Mesenchymal stem cell (in vitro differentiated cells and primary cell): ENCODE measurements around the gene KIF26A.

Source experiments
- DNase-seq: peaks from one replicate; pipeline ENCODE4 v3.0.0-alpha.2; 2013
- H2AFZ ChIP-seq: one replicate; pipeline ENCODE4 v1.6.1; 2013; ENCODE audit warnings: low read depth, mild to moderate bottlenecking, control low read depth, inconsistent platforms, low read length, moderate library complexity
- H2AK5ac ChIP-seq: 2 replicates; pipeline ENCODE4 v1.6.1; 2013; ENCODE audit warnings: low read length, moderate library complexity, mild to moderate bottlenecking, inconsistent platforms; ENCODE audit not compliant: severe bottlenecking
- H2BK120ac ChIP-seq: one replicate; pipeline ENCODE4 v1.6.1; 2013; ENCODE audit warnings: low read depth, mild to moderate bottlenecking, inconsistent platforms, low read length, moderate library complexity
- H2BK12ac ChIP-seq, 2 experiments: one replicate each; pipeline ENCODE4 v1.6.1; 2013; ENCODE audit warnings: inconsistent platforms in 2 of 2, low read length in 2 of 2, mild to moderate bottlenecking in 2 of 2, moderate library complexity in 2 of 2, control low read depth in 1 of 2
- H2BK15ac ChIP-seq: one replicate; pipeline ENCODE4 v1.6.1; 2013; ENCODE audit warnings: mild to moderate bottlenecking, low read depth, inconsistent platforms; ENCODE audit not compliant: poor library complexity, severe bottlenecking
- H2BK5ac ChIP-seq: 2 replicates; pipeline ENCODE4 v1.6.1; 2013; ENCODE audit warnings: low read depth, mild to moderate bottlenecking, low read length, control low read depth, inconsistent platforms; ENCODE audit not compliant: poor library complexity, severe bottlenecking
- H3K14ac ChIP-seq, 2 experiments: one replicate each; pipeline ENCODE4 v1.6.1; 2013; ENCODE audit warnings: inconsistent platforms in 2 of 2, low read length in 2 of 2, control low read depth in 1 of 2, mild to moderate bottlenecking in 1 of 2, moderate library complexity in 1 of 2
- H3K18ac ChIP-seq, 2 experiments: one replicate each; pipeline ENCODE4 v1.6.1; 2013; ENCODE audit warnings: inconsistent platforms in 2 of 2, low read length in 2 of 2, control low read depth in 1 of 2, low read depth in 1 of 2, mild to moderate bottlenecking in 1 of 2
- H3K23ac ChIP-seq, 2 experiments: one replicate each; pipeline ENCODE4 v1.6.1; 2013; ENCODE audit warnings: inconsistent platforms in 2 of 2, low read length in 2 of 2, mild to moderate bottlenecking in 2 of 2, moderate library complexity in 2 of 2, control low read depth in 1 of 2
- H3K27ac ChIP-seq: 2 replicates; pipeline ENCODE4 v1.5.1; 2013; ENCODE audit warnings: mild to moderate bottlenecking, moderate library complexity, low read length, control low read depth, inconsistent platforms; ENCODE audit not compliant: poor library complexity, severe bottlenecking
- H3K27me3 ChIP-seq, 2 experiments: 2 replicates each; pipeline versions ENCODE4 v1.6.1 to v1.7.0; 2013; ENCODE audit warnings: low read length in 2 of 2, mild to moderate bottlenecking in 2 of 2, moderate library complexity in 2 of 2, control low read depth in 1 of 2, inconsistent platforms in 1 of 2; ENCODE audit not compliant: control insufficient read depth in 1 of 2, insufficient read depth in 1 of 2
- H3K36me3 ChIP-seq, 2 experiments: 2 replicates each; pipeline versions ENCODE4 v1.6.1 to v1.7.0; 2013; ENCODE audit warnings: low read length in 2 of 2, control low read depth in 1 of 2, inconsistent platforms in 1 of 2, low read depth in 1 of 2, mild to moderate bottlenecking in 1 of 2; ENCODE audit not compliant: insufficient read depth in 2 of 2, control insufficient read depth in 1 of 2
- H3K4ac ChIP-seq, 2 experiments: one replicate each; pipeline ENCODE4 v1.6.1; 2013; ENCODE audit warnings: inconsistent platforms in 2 of 2, low read length in 2 of 2, mild to moderate bottlenecking in 2 of 2, moderate library complexity in 2 of 2, control low read depth in 1 of 2, low read depth in 1 of 2
- H3K4me1 ChIP-seq: 2 replicates; pipeline ENCODE4 v1.6.1; 2013; ENCODE audit warnings: low read depth, low read length, control low read depth; ENCODE audit not compliant: control insufficient read depth, insufficient read depth
- H3K4me2 ChIP-seq: 2 replicates; pipeline ENCODE4 v1.6.1; 2013; ENCODE audit warnings: low read length, mild to moderate bottlenecking, inconsistent platforms; ENCODE audit not compliant: poor library complexity, severe bottlenecking
- H3K4me3 ChIP-seq, 2 experiments: 2 replicates each; pipeline versions ENCODE4 v1.5.1 to v1.7.0; 2013; ENCODE audit warnings: low read length in 2 of 2, mild to moderate bottlenecking in 2 of 2, control low read depth in 1 of 2, low read depth in 1 of 2; ENCODE audit not compliant: insufficient read depth in 1 of 2
- H3K79me1 ChIP-seq: replicated peaks from 2 replicates; pipeline ENCODE4 v1.6.1; 2013; ENCODE audit warnings: mild to moderate bottlenecking, control low read depth, low read length, inconsistent platforms; ENCODE audit not compliant: poor library complexity, severe bottlenecking
- H3K9ac ChIP-seq: 2 replicates; pipeline ENCODE4 v1.7.0; 2013; ENCODE audit warnings: mild to moderate bottlenecking, low read length, moderate library complexity
- H3K9me3 ChIP-seq: 2 replicates; pipeline ENCODE4 v1.7.0; 2013; ENCODE audit warnings: mild to moderate bottlenecking, low read length; ENCODE audit not compliant: control insufficient read depth
- H4K8ac ChIP-seq: one replicate; pipeline ENCODE4 v1.6.1; 2013; ENCODE audit warnings: inconsistent platforms, mild to moderate bottlenecking, low read length, moderate library complexity
- H4K91ac ChIP-seq: one replicate; pipeline ENCODE4 v1.6.1; 2013; ENCODE audit warnings: mild to moderate bottlenecking, low read length, inconsistent platforms
- WGBS: methylation state at CpG from one replicate; pipeline ENCODE4 v1.1.7; 2013; ENCODE audit warnings: mixed read lengths; 5-methylcytosine and 5-hydroxymethylcytosine counted together

Gene KIF26A

DNA sequence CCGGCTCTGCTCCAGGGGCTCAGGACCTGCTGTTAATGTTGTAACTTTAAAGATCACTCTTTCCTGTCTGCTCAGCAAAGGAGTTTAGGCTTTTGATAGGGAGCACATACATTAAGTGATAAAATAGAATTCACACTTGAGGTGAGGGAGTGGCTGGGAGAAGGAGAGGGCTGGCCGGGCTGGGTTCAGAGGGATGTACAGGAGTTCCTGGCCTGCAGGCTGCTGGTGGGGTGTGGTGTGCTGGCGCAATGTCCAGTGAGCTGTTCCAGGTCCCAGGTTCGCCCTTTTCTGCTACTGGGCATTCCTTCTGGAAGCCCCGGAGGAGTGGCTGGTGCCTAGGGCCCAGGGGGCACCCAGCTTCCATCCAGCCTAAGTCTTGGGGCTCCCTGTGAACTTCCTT, 17.8 kb downstream of the KIF26A start:
- Histone ChIP-seq H3K4me3 (no peak overlapping the region), H3K14ac (no peak overlapping the region)

DNA sequence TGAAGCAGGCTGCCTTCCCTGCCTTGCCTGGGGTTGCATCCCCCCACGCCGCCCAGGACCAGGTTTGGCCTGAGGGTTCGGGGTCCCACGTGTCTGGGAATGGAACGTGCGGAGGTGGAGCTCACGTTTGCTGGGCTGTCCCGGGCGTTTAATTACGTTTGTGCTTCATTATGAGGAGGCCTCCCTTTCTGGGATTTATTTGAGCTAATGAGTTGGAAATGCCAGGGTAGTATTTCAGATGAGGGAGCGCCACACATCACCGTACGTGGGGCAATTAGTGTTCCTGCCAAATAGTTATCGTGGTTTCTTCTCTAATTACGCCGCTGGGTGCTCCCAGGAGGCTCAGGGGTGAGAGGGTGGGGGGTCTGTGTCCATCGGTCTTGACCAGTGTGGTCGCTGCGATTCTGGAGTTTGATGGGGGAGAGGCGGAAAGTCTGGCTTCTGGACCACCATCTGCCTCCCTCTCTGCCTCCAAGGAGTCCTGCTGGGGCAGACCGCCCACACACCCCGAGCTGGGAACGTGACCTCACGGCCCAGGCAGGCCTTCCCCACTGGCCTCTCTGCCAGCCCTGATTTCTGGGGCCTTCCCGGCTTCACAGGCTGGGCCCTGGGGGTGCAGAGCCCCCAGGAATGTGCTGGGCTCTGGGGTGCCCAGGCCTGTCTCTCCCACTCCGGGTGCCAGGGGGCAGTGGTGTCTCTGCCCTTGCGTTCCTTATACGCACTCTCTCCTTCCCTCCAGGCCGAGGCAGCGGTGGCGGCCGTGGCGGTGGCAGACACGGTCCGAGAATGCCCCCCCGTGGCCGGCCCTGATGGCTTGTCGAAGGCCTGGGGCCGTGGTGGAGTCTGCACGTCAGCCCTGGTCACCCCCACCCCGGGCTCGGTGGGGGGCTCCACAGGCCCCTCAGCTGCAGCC, 18.9 kb downstream of the KIF26A start:
- no peak for DNase-seq
- H3K27ac ChIP-seq = no peak overlapping the region
- no peaks in the 10 kb centered on the region for H3K9me3 ChIP-seq
- H3K27me3 ChIP-seq = no peaks in the 10 kb centered on the region
- H3K18ac ChIP-seq = no peak overlapping the region
- no peak overlapping the region for H2BK5ac ChIP-seq
- no peak overlapping the region for H3K9ac ChIP-seq
- H2AFZ ChIP-seq = no peak overlapping the region
- no peak overlapping the region for H3K4me2 ChIP-seq
- H3K4me3 ChIP-seq = no peak overlapping the region
- no peak overlapping the region for H2BK120ac ChIP-seq
- H2BK12ac ChIP-seq = no peak overlapping the region
- H4K8ac ChIP-seq = no peak overlapping the region
- H3K79me1 ChIP-seq = no peaks in the 10 kb centered on the region
- no peak overlapping the region for H3K14ac ChIP-seq
- H2AK5ac ChIP-seq = no peak overlapping the region
- H3K23ac ChIP-seq = no peak overlapping the region
- H3K4me1 ChIP-seq = peaks cover 3% of the 10 kb centered on the region
- H2BK15ac ChIP-seq = no peak overlapping the region
- H3K4ac ChIP-seq = no peak overlapping the region
- H4K91ac ChIP-seq = no peak overlapping the region
- H3K36me3 ChIP-seq = no peaks in the 10 kb centered on the region
- 94% methylated on average over 41 of the region's 42 CpGs for WGBS

More for the DNA sequence above, 17.8 kb downstream of the KIF26A start:
- H3K9ac ChIP-seq = no peak overlapping the region
- no peak overlapping the region for H3K18ac ChIP-seq
- H3K9me3 ChIP-seq = no peaks in the 10 kb centered on the region
- no peaks in the 10 kb centered on the region for H3K79me1 ChIP-seq
- H3K4ac ChIP-seq = no peak overlapping the region
- H3K27me3 ChIP-seq = peaks cover 2 to 6% of the 10 kb centered on the region in 2 experiments
- 93% methylated on average over 5 of the region's 5 CpGs for WGBS
- no peak overlapping the region for H2BK12ac ChIP-seq
- H2BK120ac ChIP-seq = no peak overlapping the region
- H2BK5ac ChIP-seq = no peak overlapping the region
- no peak for DNase-seq
- H3K36me3 ChIP-seq = no peaks in the 10 kb centered on the region
- H2AFZ ChIP-seq = no peak overlapping the region
- H4K8ac ChIP-seq = no peak overlapping the region
- peaks cover 3% of the 10 kb centered on the region for H3K4me1 ChIP-seq
- no peak overlapping the region for H2AK5ac ChIP-seq
- H2BK15ac ChIP-seq = no peak overlapping the region
- H3K23ac ChIP-seq = no peak overlapping the region
- no peak overlapping the region for H3K27ac ChIP-seq
- peak overlapping the region; percentile 29 for H4K91ac ChIP-seq
- no peak overlapping the region for H3K4me2 ChIP-seq

DNA sequence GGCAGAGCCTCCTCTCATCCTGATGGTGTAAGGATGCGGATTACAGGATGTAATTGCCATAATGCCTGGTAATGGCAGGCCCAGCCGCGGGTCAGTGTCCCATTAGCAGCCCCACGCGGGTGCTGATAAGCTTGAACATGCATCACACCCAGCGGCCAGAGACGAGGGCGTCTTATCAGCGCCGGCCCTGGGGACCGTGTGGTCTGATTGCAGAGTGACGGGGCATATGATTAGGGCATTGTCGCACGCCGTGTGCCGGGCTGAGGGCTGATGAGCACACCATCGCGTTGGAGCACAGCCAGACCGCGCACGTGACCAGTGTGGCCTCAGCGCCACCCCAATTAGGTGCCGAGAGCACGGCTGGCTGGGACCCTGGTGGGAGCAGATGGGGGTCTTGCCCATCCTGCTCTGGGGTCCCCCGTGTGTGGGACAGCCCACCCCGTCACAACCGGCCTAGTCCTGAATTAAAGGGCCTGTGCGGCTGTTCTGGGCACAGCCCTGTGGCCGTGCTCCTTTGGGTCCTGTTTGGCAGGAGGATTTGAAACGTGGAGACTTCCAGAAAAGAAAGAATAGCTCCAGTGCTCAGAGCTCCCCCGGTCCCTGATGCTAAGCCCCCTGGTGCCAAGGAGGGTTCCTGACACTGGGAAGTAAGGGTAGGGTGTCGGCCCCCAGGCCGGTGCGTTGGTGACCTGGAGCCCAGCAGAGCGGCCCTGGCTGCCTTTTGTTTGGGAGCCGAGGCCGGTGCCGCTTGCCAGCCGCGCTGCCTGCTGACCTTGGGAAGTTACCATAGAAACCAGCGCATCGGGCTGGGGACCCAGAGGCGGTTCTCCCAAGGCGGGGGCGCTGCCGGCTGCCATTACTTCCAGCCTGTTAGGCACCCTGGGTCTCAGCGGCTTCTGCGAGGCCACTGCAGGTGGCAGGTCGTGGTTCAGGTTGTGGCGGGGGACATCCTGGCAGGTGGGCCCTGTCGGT, 20.7 kb downstream of the KIF26A start:
- Histone ChIP-seq H3K14ac (no peak overlapping the region), H2AK5ac (no peak overlapping the region), H2BK5ac (no peak overlapping the region), H3K79me1 (no peaks in the 10 kb centered on the region), H3K23ac (no peak overlapping the region), H3K4me3 (no peak overlapping the region), H3K9ac (no peak overlapping the region), H3K4ac (no peak overlapping the region), H2BK120ac (no peak overlapping the region), H3K27ac (no peak overlapping the region), H3K4me1 (peaks cover 3% of the 10 kb centered on the region), H3K18ac (no peak overlapping the region), H4K91ac (no peak overlapping the region), H2AFZ (no peak overlapping the region), H3K9me3 (no peaks in the 10 kb centered on the region), H4K8ac (no peak overlapping the region), H3K27me3 (no peaks in the 10 kb centered on the region), H2BK15ac (no peak overlapping the region), H3K4me2 (no peak overlapping the region), H3K36me3 (no peaks in the 10 kb centered on the region), H2BK12ac (no peak overlapping the region)
- DNase-seq = no peak
- 90% methylated on average over 51 of the region's 51 CpGs for WGBS

DNA sequence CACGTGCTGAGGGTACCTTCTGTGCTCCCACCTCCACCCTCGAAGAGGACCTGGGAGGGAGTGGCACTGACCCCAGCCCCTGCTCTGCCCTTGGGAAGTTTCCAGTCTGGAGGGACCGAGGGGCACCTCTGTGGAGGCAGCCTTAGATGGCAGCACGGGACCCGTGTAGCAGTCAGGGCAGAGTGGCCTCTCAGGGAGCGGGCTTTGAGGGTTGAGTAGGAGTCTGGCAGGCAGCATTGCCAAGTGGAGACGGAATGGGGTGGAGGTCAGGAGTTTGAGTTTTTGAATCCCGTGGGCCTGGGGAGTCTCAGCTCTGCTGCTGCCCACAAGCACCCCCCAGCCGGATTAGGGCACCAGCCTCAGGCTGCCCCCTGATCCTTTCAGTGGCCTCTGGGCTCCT, 21.6 kb downstream of the KIF26A start:
- Histone ChIP-seq H3K14ac (no peak overlapping the region), H3K9ac (no peak overlapping the region), H4K8ac (no peak overlapping the region), H3K4me2 (no peak overlapping the region), H3K23ac (no peak overlapping the region), H3K4me1 (no peaks in the 10 kb centered on the region), H2BK15ac (no peak overlapping the region), H2BK12ac (no peak overlapping the region), H3K4ac (no peak overlapping the region), H3K18ac (no peak overlapping the region), H2AFZ (no peak overlapping the region), H4K91ac (no peak overlapping the region), H2BK120ac (no peak overlapping the region), H3K9me3 (no peaks in the 10 kb centered on the region), H2BK5ac (no peak overlapping the region), H3K27me3 (no peaks in the 10 kb centered on the region), H3K4me3 (no peak overlapping the region), H3K79me1 (no peaks in the 10 kb centered on the region), H2AK5ac (no peak overlapping the region), H3K36me3 (no peaks in the 10 kb centered on the region), H3K27ac (no peak overlapping the region)
- 92% methylated on average over 9 of the region's 9 CpGs for WGBS
- no peak for DNase-seq
